T-helper 2 cell treated with Interferon-gamma antibody and Interleukin-4, amounts not matched to agents 100 ng/mL and 5 ng/mL, for 36 hours (primary cell): ENCODE measurements around the gene SLC5A10. TPM values are rescaled to one million over a fixed set of nuclear protein-coding genes. Genes with fewer than 3 reads are reported as not detected.

Experiments
- intact Hi-C: fragments of 100-400 bp; cut with micrococcal nuclease; formaldehyde crosslinking; loops from one replicate; pipeline ENCODE4 v1.15.1; 2023
- total RNA-seq: library from RNA; stranded (reverse); gene quantifications from 2 replicates; pipeline ENCODE4 v1.2.3, GENCODE V29; 2022

The SLC5A10 gene
- total RNA-seq, 1 donor from 2014 or later = not detected

- intact Hi-C loops = no loop called here
These were observed 11.4 kb downstream of the SLC5A10 start for GRCh38 chr17:18963126-18964017.

GRCh38 chr17:18964018-18964351, 12.0 kb downstream of the SLC5A10 start:
- intact Hi-C loops = no loop called here

DNA sequence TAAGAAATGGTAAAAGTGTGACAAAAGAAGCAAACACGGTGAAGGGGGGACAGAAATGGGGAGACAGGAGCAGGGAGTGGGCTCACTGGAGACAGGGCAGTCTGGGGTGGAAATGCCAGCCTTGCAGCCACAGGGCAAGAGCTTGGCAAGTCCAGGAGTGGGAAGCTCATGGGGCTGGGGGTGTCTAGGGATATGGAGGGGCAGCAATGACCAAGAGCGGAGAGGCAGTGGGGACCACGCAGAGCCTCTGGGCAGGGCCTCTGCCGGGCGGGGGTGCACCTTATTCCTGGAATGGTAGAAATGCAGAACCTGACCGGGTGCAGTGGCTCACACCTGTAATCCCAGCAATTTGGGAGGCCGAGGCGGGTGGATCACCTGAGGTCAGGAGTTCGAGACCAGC, 12.6 kb downstream of the SLC5A10 start:
- intact Hi-C loops = no loop called here

- intact Hi-C loops = no loop called here
These were observed 13.7 kb downstream of the SLC5A10 start for GRCh38 chr17:18965530-18966236.

DNA sequence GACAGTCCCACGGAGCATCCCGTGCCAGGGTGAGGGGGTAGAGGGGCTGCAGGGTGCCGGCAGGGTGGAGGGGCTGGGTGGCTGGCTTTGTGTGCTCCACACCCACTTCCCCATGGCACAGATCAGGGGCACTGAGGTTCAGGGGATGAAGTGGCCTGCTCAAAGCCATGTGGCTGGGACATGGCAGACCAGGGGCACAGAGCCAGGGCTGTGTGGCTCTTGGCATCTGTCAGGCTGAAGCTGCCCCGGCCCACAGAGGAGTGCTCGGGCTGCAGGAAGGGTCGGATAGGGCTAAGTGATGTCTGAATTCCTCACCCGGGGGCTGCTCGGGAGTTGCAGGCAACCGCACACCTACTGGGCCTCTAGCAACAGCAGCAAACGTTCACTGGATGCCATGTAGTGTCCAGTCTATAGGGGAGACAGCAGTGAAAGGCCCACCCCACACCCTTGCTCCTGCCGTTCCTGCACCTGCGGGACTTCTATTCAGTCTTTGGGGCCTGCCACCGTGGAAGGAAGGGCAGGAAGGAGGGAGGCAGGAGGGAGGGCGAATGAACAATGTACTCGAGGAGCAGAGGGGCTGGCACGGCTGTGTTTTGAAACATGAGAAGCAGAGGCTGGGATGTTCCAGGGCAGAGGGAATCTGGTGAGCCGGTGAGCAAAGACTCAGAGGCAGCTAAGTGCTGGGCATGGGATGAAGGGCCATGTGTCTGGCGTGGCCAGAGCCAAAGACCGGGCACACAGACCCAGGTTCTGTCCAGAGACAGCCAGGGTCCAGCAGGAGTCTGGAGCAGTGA, 15.1 kb downstream of the SLC5A10 start:
- intact Hi-C loops = no loop called here

GRCh38 chr17:18967916-18968315, 16.0 kb downstream of the SLC5A10 start:
- intact Hi-C loops = no loop called here

DNA sequence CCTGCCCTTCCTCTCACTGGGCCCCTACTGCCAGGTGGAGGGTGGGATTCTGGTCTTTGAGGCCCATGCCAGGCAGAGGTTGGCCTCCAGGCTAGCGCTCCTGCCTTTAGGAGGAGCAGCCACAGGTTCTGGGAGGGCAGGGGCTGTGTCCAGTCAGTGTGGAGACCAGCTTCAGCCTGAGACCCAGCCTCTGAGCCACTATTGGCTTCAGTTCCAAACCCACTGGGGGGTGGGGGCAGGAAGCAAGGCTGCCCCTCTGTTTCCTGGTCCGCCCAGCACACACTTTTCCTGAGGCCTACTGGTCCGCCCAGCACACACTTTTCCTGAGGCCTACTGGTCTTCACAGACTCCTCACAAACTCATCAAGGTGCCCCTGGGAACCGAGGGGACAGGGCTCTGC, 16.4 kb downstream of the SLC5A10 start:
- intact Hi-C loops = no loop called here

- intact Hi-C loops = no loop called here
These were observed 17.3 kb downstream of the SLC5A10 start for GRCh38 chr17:18968945-18969887.

GRCh38 chr17:18970582-18971480, 18.9 kb downstream of the SLC5A10 start:
- intact Hi-C loops = no loop called here

DNA sequence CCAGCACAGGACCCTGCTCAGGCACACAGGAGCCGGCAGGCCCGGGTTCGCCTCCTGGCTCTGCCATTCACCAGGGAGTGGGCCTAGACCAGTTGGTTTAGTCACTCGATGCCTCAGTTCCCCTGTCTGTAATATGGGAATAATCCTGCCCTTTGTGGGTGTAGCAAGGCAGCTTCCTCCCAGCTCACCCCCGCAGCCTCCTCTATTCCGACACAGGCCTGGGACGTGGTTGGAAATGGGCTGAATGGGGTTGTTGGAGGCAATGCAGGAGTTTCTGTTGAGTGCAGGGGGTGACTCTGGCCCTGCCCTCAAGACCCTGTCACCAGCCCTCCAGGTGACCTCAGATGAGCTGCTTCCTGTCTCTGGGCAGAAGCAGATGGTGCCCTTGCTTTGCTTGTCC, 19.8 kb downstream of the SLC5A10 start:
- intact Hi-C loops = no loop called here

GRCh38 chr17:18974407-18975149, 22.6 kb downstream of the SLC5A10 start:
- intact Hi-C loops = no loop called here

GRCh38 chr17:18975597-18975996, 23.6 kb downstream of the SLC5A10 start:
- intact Hi-C loops = no loop called here

DNA sequence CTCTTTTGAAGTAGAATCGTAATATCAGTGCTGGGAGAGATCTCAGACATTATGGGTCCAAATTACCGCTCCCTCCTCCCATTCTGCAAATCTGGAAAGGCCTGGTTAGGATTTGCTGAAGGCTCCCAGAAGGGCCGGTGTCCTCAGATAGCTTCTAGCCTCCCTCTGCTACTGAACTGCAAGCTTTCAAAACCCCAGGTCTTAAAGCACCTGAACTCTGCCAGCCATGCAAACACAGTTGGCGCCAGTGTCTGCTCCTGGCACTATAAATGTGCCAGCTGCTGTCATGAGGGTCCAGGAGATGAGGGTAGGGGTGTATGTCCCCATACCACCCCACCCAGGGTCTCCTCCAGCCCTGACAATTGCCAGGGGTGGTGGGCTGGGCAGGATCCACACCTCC, 24.2 kb downstream of the SLC5A10 start:
- intact Hi-C loops = no loop called here

- intact Hi-C loops = no loop called here
These were observed 25.1 kb downstream of the SLC5A10 start for GRCh38 chr17:18977021-18977420.

DNA sequence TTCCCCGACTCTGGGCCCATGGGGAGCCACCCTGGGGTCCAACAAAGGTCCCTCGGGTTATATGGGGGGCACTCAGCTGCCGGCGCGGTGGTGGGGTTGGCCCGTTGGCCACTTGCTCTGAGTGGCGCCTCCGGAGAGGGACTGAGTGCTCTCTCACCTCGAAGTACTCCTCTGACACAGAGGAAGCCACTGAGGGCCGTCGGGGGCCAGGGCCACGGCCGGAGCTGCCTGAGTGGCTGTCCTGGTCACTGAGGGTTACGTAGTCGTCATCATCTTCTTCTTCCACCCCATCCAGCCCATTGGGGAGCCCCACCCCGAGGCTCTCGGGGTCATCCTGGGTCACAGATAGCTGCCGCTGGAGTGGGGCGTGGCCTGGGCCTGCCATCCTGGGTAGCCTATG, 25.7 kb downstream of the SLC5A10 start:
- intact Hi-C loops = no loop called here

GRCh38 chr17:18978050-18978449, 26.1 kb downstream of the SLC5A10 start:
- intact Hi-C loops = no loop called here

GRCh38 chr17:18978655-18979054, 26.7 kb downstream of the SLC5A10 start:
- intact Hi-C loops = no loop called here

GRCh38 chr17:18980682-18981334, 28.8 kb downstream of the SLC5A10 start:
- intact Hi-C loops = no loop called here

- intact Hi-C loops = no loop called here
These were observed 29.3 kb downstream of the SLC5A10 start for GRCh38 chr17:18981335-18981641.
